ENCODE measurements around the gene FAM222B.

- TF ChIP-seq RAD21 (IDR thresholded peaks at IDR 0.05; ENCODE audit: low read length) (no peak), CTCF (conservative IDR thresholded peaks at IDR 0.05; ENCODE audit: low read depth, low read length) (no peak), POLR2A (IDR thresholded peaks at IDR 0.05; ENCODE audit: low read depth, low read length) (no peak), CEBPB (IDR thresholded peaks at IDR 0.05; ENCODE audit: low read depth, low read length) (no peak), USF2 (IDR thresholded peaks at IDR 0.05; ENCODE audit: low read depth, low read length) (no peak), RFX5 (IDR thresholded peaks at IDR 0.05; ENCODE audit: low read depth, low read length) (no peak)
Observed at GRCh38 chr17:28735242-28735722, 107.3 kb downstream of the FAM222B start.

Measured in IMR-90 (cell line).